Astrocyte of the cerebellum (primary cell): ENCODE data around the gene TENM3.

Source experiments
- DNase-seq: peaks from one replicate; pipeline ENCODE4 v3.0.0-alpha.2; 2011; ENCODE audit warnings: low read depth
- H3K4me3 ChIP-seq: 2 replicates; pipeline ENCODE4 v1.5.1; 2011; ENCODE audit warnings: mild to moderate bottlenecking, low read depth, low read length, moderate library complexity
- in situ Hi-C: cut with HindIII; loops from 2 replicates; pipeline ENCODE4 v1.10.0; 2017; ENCODE audit warnings: low sequenced_read_pairs
- TF ChIP-seq, protein P1 (sequence below): IDR thresholded peaks from 2 replicates; pipeline ENCODE4 v1.5.1; 2012; ENCODE audit warnings: low read length, low read depth, moderate library complexity, mild to moderate bottlenecking; ENCODE audit errors: missing control alignments

The TENM3 gene

DNA sequence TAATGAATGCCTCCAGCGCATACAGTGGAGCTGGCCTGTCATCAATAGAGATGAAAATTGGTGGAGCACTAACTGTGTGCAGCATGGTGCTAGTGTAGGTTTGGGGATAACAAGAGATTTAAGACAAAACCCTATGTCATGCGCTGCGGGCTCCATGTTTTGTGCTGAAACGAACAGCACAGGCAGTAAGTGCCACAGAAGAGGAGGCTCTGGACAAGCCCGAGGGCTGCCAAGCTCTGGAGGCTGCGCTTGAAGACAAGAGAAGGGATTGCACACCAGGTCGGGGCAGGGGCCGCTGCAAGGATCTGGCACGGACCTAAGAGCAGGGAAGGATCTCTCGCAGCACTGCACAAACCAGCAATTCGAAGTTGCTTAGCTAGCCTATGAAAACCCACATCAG is 35.5 kb downstream of the TENM3 start:
- no peak for DNase-seq
- in situ Hi-C loops: no loop called here
- TF ChIP-seq, protein P1, sequence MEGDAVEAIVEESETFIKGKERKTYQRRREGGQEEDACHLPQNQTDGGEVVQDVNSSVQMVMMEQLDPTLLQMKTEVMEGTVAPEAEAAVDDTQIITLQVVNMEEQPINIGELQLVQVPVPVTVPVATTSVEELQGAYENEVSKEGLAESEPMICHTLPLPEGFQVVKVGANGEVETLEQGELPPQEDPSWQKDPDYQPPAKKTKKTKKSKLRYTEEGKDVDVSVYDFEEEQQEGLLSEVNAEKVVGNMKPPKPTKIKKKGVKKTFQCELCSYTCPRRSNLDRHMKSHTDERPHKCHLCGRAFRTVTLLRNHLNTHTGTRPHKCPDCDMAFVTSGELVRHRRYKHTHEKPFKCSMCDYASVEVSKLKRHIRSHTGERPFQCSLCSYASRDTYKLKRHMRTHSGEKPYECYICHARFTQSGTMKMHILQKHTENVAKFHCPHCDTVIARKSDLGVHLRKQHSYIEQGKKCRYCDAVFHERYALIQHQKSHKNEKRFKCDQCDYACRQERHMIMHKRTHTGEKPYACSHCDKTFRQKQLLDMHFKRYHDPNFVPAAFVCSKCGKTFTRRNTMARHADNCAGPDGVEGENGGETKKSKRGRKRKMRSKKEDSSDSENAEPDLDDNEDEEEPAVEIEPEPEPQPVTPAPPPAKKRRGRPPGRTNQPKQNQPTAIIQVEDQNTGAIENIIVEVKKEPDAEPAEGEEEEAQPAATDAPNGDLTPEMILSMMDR: no peak
- H3K4me3 ChIP-seq: no peak overlapping the region

DNA sequence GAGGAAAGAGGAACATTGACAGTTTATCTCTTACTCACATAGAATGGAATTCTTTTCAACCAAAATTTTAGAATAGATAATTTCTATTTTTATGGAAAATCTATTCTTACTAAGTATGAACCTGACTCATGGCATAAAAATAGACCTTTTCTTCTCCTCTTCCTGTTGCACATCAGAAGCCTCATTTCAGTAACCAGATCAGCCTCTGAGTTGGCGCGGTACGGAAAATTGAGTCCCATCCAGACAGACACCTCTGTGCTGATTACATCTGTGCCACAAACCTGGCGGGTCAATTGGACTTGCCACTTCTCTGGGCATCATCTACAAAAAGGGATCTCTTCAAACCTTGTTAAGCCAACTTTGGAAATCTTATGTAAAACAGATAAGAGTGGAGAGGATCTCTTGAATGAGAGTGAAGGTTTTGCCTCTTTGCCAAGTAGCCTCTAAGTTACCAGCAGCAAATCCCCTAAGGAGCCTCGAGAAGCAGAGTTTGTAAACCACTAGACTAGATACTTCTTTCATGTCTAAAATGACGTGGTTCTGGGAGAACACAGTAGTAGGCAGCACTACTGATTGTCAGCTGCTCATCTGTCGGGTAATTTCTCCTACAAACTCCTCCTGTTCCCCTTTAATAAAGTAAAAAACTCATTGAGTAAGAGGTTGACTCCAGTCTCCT is 37.4 kb downstream of the TENM3 start:
- TF ChIP-seq, protein P1: no peak
- H3K4me3 ChIP-seq: no peak overlapping the region
- no peak for DNase-seq
- in situ Hi-C loops: no loop called here

DNA sequence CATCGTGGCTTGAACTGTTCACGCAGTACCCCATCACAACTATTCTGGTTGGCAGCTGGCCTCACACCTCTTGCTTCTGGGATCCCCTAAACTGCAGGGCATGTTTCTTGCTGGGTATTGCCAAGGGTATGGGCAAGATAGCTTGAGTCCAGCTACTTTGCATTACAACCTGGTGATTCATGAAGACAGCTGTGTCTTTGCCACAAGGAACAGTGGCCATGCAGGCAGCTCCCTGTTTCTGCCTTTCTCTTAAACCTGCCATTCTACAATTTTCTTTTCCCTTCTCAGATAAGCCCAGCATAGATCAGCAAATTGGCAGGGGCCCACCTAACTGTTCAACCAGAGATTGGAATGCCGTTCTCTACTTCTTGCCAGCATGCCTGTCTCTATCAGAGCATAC is 42.8 kb downstream of the TENM3 start:
- in situ Hi-C loops: no loop called here

DNA sequence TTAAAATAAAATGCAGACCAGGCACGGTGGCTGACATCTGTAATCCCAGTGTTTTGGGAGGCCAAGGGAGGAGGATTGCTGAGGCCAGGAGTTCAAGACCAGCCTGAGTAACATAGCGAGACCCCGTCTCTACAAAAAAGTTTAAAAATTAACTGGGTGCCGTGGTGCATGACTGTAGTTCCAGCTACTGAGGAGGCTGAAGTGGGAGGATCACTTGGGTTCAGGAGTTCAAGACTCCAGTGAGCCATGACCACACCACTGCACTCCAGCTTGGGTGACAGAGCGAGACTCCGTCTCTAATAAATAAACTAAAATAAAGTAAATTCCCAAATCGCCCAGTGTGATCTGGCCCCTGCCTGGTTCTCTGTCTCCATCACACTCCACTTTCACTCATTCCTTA is 43.7 kb downstream of the TENM3 start:
- DNase-seq: no peak
- in situ Hi-C loops: no loop called here
- no peak overlapping the region for H3K4me3 ChIP-seq
- TF ChIP-seq, protein P1: no peak

More for the DNA sequence above, 42.8 kb downstream of the TENM3 start:
- TF ChIP-seq, protein P1: no peak
- no peak for DNase-seq
- H3K4me3 ChIP-seq: no peak overlapping the region

DNA sequence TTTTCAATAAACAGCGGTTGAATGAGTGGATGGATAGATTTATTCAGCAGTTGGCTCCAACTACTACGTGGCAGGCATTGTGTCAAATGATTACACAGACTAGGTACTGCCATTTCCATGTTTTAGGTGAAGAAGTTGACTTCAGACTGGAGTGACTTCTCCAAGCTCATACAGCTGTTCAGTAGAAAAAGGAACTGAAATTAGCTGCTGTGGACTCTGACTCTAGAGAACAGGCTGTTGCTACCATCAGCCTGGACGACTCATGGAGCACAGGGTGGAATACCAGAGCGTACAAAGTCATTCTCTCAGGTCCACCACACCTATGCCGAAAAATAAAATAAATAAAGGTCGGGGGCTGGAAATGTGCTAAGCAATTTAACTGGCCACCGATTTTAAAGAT is 45.3 kb downstream of the TENM3 start:
- no peak for DNase-seq
- TF ChIP-seq, protein P1: no peak
- in situ Hi-C loops: no loop called here
- H3K4me3 ChIP-seq: no peak overlapping the region

DNA sequence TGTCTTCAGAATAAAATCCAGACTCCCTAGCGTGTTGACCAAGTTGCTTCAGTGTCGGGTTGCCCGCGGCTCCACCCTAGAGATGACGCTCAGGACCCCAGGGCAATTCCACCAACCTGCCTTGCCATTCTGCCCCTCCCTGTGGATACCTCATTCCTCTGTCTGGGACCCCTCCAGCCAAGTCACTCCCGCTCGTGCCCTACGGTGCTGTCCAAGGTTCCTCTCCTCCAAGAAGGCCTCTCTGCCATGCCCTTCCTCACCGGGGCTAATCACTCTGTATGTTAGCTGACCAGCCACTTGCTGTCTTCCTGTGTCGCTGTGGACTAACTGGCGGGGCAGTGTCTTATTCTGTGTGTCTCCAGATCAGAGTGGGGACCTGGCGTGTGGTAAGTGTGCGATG is 46.6 kb downstream of the TENM3 start:
- in situ Hi-C loops: no loop called here
- no peak for DNase-seq
- no peak overlapping the region for H3K4me3 ChIP-seq
- TF ChIP-seq, protein P1: no peak

DNA sequence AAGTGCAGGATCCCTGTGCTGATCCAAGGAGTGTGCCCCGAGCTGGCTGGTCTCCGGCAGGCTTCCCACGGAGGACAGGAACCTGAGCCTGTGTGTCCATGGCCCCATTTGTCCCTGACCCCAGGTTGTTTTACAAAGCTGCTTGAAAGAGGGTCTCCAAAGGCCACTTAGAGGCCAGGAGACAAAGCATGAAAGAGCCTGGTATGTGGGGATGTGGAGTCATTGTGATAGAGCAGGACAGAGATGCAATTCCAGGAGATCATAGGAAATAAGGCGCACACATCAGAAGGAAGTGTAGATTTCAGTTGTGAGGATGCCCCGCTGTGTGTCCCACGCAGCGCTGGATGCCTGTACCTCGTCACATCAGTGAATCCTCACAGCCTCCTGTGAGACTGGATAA is 48.0 kb downstream of the TENM3 start:
- H3K4me3 ChIP-seq: no peak overlapping the region
- no peak for DNase-seq
- in situ Hi-C loops: no loop called here
- TF ChIP-seq, protein P1: no peak
